ENCODE data around the gene FILIP1L.

The FILIP1L gene

DNA sequence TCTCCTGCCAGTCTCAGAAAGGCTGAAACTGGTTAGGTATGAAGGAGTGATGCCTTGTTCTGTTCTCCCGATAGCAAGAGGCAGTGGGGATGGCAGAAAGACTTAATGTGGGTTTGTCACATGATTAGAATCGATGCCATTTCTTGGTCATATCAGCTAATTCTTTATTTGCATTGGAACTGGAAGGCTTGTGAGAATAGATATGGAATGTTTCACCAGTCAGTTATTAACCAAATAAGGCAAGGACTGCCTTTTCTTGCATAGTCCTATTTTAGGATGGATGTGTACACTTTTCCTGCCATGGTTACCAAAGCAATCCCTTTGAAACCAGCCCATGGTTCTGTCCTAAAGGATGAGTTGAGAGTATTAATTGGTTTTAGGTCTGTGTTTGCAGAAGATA, 33.7 kb downstream of the FILIP1L start:
- H2AFZ ChIP-seq (ENCODE audit: low read depth, low read length, severe bottlenecking) = no peak overlapping the region
- H3K27ac ChIP-seq (ENCODE audit: low read depth, low read length) = no peak overlapping the region
- no peak overlapping the region for H3K4me2 ChIP-seq (ENCODE audit: low read depth, low read length, poor library complexity, severe bottlenecking)
- H3F3A ChIP-seq (ENCODE audit: insufficient read depth) = no peaks in the 10 kb centered on the region
- no peaks in the 10 kb centered on the region for H3K27me3 ChIP-seq (ENCODE audit: low read length)
- no peak overlapping the region for H3K4me3 ChIP-seq (ENCODE audit: insufficient read depth, low read length, poor library complexity, severe bottlenecking)
- H3K9me3 ChIP-seq (ENCODE audit: insufficient read depth, low read length) = no peaks in the 10 kb centered on the region
- no peak overlapping the region for H3K9ac ChIP-seq (ENCODE audit: low read length)
- H3K36me3 ChIP-seq (ENCODE audit: low read length) = no peaks in the 10 kb centered on the region
- no peaks in the 10 kb centered on the region for H3K79me2 ChIP-seq (ENCODE audit: insufficient read depth, low read length)
- TF ChIP-seq EZH2phosphoT487 (conservative IDR thresholded peaks at IDR 0.05; ENCODE audit: low read length) = no peak
- TF ChIP-seq, protein P1, sequence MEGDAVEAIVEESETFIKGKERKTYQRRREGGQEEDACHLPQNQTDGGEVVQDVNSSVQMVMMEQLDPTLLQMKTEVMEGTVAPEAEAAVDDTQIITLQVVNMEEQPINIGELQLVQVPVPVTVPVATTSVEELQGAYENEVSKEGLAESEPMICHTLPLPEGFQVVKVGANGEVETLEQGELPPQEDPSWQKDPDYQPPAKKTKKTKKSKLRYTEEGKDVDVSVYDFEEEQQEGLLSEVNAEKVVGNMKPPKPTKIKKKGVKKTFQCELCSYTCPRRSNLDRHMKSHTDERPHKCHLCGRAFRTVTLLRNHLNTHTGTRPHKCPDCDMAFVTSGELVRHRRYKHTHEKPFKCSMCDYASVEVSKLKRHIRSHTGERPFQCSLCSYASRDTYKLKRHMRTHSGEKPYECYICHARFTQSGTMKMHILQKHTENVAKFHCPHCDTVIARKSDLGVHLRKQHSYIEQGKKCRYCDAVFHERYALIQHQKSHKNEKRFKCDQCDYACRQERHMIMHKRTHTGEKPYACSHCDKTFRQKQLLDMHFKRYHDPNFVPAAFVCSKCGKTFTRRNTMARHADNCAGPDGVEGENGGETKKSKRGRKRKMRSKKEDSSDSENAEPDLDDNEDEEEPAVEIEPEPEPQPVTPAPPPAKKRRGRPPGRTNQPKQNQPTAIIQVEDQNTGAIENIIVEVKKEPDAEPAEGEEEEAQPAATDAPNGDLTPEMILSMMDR (IDR thresholded peaks at IDR 0.05; ENCODE audit: insufficient read depth, low read length, poor library complexity, severe bottlenecking) = no peak
- H4K20me1 ChIP-seq (ENCODE audit: low read depth, low read length) = no peaks in the 10 kb centered on the region
- no peaks in the 10 kb centered on the region for H3K9me2 ChIP-seq (replicated peaks; ENCODE audit: insufficient read depth, low read length)

GRCh38 chr3:100079328-100079727, 35.0 kb downstream of the FILIP1L start:
- no peak for TF ChIP-seq EZH2phosphoT487 (conservative IDR thresholded peaks at IDR 0.05; ENCODE audit: low read length)
- TF ChIP-seq, protein P1 (IDR thresholded peaks at IDR 0.05; ENCODE audit: insufficient read depth, low read length, poor library complexity, severe bottlenecking) = no peak

DNA sequence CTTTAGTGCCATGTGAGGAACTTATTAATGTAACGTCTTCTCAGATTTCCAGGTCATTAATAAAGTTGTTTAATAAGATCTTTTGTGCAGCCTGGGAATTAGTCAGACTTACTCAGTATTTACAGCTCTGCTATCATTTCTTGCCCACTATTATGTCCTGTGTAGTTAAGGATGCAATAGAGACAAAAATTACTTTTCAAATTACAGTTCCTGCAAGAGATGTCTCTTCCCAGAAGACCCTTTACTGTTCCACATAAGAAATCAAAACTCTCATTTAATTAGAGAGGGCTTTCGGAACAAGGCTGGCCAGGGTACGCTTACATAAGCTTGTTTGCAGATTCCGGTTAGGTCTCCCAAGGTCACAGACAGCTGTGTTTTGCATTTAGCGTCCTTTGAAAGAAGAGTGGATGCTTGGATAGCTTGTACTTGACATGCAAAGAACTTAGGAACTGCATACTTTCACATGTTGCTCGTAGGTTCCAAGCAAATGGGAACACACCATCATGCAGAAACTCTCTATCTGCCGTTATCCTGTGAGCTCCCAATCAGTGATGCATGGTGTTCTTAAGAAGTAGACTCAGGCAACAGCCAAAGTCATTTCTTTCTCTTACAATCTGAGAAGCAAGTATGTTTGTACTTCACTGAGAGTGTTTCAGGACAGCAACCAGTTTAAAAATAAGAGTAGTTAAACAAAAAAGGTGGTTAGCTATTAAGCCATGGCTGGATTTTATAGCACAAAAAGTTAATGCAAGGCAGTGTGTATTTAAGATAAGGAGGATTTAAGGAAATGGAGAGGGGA, 37.4 kb downstream of the FILIP1L start:
- Histone ChIP-seq H3K79me2 (ENCODE audit: insufficient read depth, low read length) (no peaks in the 10 kb centered on the region), H3K36me3 (ENCODE audit: low read length) (no peaks in the 10 kb centered on the region), H2AFZ (ENCODE audit: low read depth, low read length, severe bottlenecking) (no peak overlapping the region), H3K27me3 (ENCODE audit: low read length) (no peaks in the 10 kb centered on the region), H3K27ac (ENCODE audit: low read depth, low read length) (no peak overlapping the region), H3K4me2 (ENCODE audit: low read depth, low read length, poor library complexity, severe bottlenecking) (no peak overlapping the region), H3K4me3 (ENCODE audit: insufficient read depth, low read length, poor library complexity, severe bottlenecking) (no peak overlapping the region), H3K9me3 (ENCODE audit: insufficient read depth, low read length) (no peaks in the 10 kb centered on the region), H3K9me2 (replicated peaks; ENCODE audit: insufficient read depth, low read length) (no peaks in the 10 kb centered on the region), H3F3A (ENCODE audit: insufficient read depth) (no peaks in the 10 kb centered on the region), H4K20me1 (ENCODE audit: low read depth, low read length) (no peaks in the 10 kb centered on the region), H3K9ac (ENCODE audit: low read length) (no peak overlapping the region)
- TF ChIP-seq, protein P1 (IDR thresholded peaks at IDR 0.05; ENCODE audit: insufficient read depth, low read length, poor library complexity, severe bottlenecking) = no peak
- no peak for TF ChIP-seq EZH2phosphoT487 (conservative IDR thresholded peaks at IDR 0.05; ENCODE audit: low read length)

More at GRCh38 chr3:100079328-100079727, 35.0 kb downstream of the FILIP1L start:
- Histone ChIP-seq H4K20me1 (ENCODE audit: low read depth, low read length) (no peaks in the 10 kb centered on the region), H2AFZ (ENCODE audit: low read depth, low read length, severe bottlenecking) (no peak overlapping the region), H3K27me3 (ENCODE audit: low read length) (no peaks in the 10 kb centered on the region), H3K79me2 (ENCODE audit: insufficient read depth, low read length) (no peaks in the 10 kb centered on the region), H3K36me3 (ENCODE audit: low read length) (no peaks in the 10 kb centered on the region), H3K9me3 (ENCODE audit: insufficient read depth, low read length) (no peaks in the 10 kb centered on the region), H3K4me3 (ENCODE audit: insufficient read depth, low read length, poor library complexity, severe bottlenecking) (no peak overlapping the region), H3K9ac (ENCODE audit: low read length) (no peak overlapping the region), H3F3A (ENCODE audit: insufficient read depth) (no peaks in the 10 kb centered on the region), H3K27ac (ENCODE audit: low read depth, low read length) (no peak overlapping the region), H3K9me2 (replicated peaks; ENCODE audit: insufficient read depth, low read length) (no peaks in the 10 kb centered on the region), H3K4me2 (ENCODE audit: low read depth, low read length, poor library complexity, severe bottlenecking) (no peak overlapping the region)
